ENCODE results near the gene INSRR.

DNA sequence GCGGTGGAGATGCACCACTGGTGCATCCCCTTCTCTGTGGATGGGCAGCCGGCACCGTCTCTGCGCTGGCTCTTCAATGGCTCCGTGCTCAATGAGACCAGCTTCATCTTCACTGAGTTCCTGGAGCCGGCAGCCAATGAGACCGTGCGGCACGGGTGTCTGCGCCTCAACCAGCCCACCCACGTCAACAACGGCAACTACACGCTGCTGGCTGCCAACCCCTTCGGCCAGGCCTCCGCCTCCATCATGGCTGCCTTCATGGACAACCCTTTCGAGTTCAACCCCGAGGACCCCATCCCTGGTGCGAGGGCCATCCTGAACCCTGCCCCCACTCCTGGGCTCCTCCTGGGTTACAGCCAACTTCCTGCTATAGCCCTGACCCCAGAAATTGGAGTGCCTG lies 14.7 kb upstream of the INSRR start:
- TF ChIP-seq, protein P1, sequence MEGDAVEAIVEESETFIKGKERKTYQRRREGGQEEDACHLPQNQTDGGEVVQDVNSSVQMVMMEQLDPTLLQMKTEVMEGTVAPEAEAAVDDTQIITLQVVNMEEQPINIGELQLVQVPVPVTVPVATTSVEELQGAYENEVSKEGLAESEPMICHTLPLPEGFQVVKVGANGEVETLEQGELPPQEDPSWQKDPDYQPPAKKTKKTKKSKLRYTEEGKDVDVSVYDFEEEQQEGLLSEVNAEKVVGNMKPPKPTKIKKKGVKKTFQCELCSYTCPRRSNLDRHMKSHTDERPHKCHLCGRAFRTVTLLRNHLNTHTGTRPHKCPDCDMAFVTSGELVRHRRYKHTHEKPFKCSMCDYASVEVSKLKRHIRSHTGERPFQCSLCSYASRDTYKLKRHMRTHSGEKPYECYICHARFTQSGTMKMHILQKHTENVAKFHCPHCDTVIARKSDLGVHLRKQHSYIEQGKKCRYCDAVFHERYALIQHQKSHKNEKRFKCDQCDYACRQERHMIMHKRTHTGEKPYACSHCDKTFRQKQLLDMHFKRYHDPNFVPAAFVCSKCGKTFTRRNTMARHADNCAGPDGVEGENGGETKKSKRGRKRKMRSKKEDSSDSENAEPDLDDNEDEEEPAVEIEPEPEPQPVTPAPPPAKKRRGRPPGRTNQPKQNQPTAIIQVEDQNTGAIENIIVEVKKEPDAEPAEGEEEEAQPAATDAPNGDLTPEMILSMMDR (IDR thresholded peaks at IDR 0.05), result no peak
- TF ChIP-seq POLR2A (IDR thresholded peaks at IDR 0.05), result no peak

Data from body of pancreas (tissue), 4 donors.